Stimulated activated CD4-positive, alpha-beta T cell treated with anti-CD3 and anti-CD28 coated beads, Interleukin-2, amount 100 ng/mL, for 4 hours (primary cell): ENCODE measurements around the gene CCDC50.

Experiments
- DNase-seq: peaks from one replicate; pipeline ENCODE4 v3.0.0-alpha.2; 2020; ENCODE audit warnings: low read depth

Gene CCDC50

DNA sequence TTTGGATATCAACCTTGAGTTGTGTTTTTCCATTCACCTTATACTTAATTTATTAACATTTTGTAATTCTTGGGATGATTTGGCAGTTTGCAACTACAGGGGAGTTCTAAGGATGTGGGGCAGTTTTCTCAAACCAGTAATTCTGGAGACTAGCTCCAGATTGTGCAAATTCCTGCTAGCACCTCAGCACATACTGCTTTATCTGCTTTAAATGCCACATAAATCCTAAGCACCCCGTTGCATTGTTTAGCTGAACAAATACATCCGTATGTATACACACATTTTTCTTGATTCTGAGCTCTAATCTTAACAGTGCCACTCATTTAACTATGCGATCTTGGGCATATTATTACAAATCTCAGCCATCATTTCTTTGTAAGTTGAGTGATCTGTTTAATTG lies 18.0 kb downstream of the CCDC50 start:
- no peak for DNase-seq

GRCh38 chr3:191348098-191348497 lies 18.9 kb downstream of the CCDC50 start:
- no peak for DNase-seq

DNA sequence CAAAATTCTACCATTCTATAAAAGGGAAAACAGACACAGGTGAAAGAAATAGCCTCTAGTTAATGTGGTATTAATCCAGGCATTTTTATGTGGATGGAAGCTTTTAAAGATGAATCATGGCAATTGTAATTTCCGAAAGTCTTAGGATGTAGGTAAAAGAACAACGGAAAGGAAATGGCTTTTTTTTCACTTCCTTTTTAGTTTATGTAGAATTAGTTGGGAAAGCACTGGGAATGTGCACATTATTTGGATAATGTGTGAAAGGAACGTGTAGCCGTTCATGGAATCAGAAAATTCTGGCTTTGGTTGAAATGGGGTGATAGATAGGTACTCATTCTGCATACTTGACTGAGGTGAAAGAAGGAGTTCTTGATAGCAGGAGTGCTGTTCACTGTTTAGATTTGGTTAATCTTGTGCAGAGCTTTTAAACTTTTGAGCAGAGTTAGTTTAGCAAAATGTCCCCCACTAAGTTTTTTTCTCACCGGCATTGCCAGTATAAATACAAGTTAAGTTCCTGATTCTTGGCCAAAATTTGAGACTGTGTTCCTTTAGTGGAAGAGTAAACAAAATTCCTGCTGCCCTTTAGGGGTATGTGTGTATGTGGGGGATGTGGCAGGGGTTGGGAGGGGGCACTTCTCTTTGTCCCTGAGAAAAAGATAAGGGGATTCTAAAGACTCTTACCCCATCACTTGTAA lies 21.3 kb downstream of the CCDC50 start:
- DNase-seq: no peak

- no peak for DNase-seq
Measured at GRCh38 chr3:191352014-191352413, 22.8 kb downstream of the CCDC50 start.

DNA sequence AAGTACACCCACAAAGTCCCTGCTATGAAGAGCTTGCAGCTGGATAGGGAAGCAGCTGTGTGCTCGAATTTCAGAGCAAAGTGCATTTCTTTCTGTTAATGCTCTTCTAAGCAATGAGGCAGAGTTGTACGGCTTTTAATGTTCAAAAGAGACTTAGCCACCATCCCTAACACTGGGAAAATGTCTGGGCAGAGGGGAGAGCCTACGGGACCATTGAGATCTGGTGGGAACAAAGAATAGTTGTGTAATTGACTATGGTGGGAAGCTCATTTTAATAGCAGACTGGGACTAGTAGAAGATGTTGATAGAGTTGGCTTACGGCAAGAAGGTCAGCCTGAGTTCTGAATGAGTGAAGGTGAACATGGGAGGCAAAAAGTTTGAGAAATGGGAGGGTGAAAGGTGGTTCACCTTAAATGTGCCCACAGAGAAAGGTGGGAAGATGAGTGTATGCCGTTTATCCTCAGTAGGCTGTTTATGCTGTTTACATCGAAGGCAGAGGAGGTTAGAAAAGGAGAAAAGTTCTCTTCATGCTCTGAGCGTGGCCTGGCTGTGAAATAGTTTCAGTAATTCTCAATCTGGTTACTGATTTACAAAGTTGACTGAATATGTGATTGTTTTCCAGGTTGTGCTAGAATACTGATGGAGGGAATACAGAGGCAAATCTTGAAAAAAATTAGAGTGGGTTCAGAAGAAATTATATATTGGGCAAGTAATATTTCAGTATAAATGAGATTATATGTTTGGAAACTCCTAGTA lies 24.0 kb downstream of the CCDC50 start:
- no peak for DNase-seq

GRCh38 chr3:191355406-191355805 lies 26.2 kb downstream of the CCDC50 start:
- no peak for DNase-seq

DNA sequence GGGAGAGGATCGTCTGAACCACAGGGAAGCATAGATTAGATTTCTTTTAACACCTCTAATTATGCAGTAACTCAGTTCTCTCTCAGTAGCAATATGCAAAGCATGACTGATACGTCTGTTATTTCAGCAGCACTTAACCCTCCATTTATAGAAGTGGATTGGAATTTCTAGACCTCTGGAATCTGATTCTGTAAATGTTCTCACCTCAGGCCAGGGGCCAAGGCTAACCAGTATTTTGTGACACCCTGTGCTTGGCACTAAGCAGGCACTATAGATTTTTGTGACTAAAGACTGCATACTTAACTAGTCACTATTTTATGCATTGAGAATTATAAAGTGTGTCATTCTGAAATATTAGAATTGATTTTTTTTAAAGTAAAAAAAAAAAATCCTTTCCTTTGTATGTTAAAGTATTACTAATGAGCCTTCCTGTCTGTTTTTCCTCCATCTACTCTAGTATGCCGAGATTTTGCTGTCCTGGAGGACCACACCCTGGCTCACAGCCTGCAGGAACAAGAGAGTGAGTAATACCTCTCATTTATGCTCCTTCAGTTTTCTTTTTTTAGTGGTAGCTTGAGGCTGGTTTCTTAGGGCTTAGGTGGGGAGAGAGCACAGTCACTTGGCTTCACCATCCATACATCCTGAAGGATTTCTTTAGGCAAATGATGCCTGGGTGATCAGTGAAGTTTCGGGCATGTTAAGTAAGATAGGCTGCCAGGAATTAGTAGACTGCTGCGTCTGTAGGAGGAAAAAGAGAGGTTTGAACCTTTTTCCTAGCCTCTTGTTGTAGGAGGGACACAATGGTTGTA lies 27.6 kb downstream of the CCDC50 start:
- no peak for DNase-seq

GRCh38 chr3:191357909-191358308 lies 28.7 kb downstream of the CCDC50 start:
- no peak for DNase-seq

GRCh38 chr3:191358929-191359328 lies 29.7 kb downstream of the CCDC50 start:
- no peak for DNase-seq

GRCh38 chr3:191360620-191361019 lies 31.4 kb downstream of the CCDC50 start:
- no peak for DNase-seq

GRCh38 chr3:191361456-191361855 lies 32.3 kb downstream of the CCDC50 start:
- no peak for DNase-seq

DNA sequence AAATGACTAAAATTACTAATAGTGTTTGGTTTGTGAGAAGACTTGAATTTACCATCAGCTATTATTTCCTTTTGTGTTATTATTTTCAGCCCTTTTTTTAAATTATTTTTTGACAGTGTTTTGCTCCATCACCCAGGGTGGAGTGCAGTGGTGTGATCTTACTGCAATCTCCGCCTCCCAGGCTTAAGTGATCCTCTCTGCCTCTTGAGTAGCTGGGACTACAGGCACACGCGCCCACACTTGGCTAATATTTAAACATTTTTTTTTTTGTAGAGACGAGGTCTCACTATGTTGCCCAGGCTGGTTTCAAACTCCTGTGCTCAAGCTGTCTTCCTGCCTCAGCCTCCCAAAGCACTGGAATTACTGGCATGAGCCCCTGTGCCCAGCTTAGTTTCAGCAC lies 32.8 kb downstream of the CCDC50 start:
- DNase-seq: no peak

DNA sequence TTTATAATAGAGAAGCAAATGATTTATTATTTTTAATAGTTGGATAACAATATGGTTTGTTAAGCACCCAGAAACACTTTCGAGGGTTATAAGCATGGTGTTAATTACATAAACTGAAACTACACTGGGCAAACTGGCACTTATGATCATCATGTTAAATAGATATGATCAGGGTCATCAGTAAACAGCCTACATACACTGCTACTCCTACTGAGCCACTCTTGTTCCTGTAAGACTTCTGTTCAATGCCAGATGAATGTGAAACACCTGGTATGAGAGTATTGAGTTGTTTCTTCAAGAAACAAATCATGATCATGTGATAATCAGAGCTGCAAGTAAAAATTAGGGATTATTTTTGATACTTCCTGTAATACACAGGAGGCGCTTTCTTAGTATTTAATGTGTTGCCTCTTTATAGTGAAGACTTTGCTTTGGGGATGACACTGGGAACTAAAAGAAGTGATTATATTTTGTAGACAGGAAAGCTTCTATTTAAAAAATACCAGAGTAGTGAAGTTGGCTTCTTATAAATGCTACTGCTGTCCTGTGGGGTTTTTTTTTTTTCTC lies 33.4 kb downstream of the CCDC50 start:
- no peak for DNase-seq

GRCh38 chr3:191363221-191363620 lies 34.0 kb downstream of the CCDC50 start:
- no peak for DNase-seq

GRCh38 chr3:191366675-191367074 lies 37.5 kb downstream of the CCDC50 start:
- DNase-seq: no peak

DNA sequence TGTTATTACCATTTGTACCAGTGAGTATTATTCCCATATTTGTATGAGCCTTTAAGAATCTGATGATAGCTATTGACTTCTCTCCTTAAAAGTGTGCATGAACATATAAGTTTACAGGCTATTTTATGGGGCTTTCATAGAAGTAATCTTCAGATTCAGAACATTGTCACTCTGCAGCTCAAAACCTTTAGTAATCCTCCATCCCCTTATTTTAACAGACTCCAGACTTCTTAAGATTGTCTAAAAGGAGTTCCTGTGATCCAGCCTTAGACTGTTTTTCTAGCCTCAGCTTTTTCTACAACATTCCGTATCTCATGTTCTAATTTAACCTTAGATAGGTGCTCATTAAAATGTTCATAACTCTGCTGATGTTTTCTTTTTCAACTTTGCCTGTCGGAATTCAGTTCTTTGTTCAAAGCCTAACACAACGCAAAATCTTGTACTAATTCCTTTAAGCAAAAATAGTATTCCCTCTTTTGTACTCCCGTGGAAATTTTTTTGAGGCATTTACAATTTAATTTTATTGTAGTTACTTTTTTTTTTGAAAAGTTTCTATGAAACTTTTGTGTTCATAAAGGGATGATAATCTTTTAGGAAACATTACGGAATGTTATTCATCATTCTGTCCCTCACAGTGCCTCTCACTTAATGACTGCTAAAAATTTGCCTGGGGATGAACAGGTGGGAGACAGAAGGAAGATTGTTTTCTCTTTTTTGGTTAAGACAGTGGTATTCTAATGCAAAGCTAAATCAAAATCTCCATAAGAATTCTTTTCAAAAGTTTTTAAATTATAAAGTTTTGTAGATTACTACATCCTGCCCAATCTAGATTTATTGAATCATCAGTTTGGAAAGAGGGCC lies 39.8 kb downstream of the CCDC50 start:
- DNase-seq: no peak

DNA sequence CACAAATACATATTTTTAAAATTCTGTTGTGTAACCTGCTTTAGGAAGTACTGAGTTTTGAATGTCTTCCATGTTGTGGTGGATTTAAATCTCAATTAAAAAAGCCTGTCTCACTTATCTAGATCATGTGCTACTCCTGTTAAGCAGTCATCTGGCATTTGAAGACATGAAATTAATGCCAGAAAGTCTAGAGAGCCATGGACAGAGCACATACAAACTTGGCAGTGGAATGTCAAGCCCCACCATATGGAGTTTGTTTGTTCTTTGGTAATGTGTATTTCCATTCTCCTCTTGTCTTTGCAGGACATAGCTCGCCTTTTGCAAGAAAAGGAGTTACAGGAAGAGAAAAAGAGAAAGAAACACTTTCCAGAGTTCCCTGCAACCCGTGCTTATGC lies 40.4 kb downstream of the CCDC50 start:
- DNase-seq: no peak

DNA sequence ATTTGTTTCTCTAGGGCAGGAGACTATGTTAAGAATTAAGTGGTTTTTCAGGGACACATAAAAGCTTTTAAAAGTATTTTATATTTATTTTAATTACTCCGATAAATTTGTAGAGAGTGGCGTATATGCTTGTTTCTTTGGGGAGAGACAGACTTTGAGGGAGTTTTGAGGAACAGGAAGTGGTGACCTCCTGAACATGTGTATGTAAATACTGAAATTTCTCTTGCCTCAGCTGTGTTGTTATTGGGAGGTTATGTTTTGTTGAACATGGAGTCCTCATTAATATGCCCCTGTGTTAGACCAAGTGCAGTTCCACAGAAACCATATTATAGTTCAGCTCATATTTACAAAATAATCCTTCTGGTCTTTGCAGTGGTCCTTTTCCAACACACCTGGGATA lies 42.9 kb downstream of the CCDC50 start:
- no peak for DNase-seq

DNA sequence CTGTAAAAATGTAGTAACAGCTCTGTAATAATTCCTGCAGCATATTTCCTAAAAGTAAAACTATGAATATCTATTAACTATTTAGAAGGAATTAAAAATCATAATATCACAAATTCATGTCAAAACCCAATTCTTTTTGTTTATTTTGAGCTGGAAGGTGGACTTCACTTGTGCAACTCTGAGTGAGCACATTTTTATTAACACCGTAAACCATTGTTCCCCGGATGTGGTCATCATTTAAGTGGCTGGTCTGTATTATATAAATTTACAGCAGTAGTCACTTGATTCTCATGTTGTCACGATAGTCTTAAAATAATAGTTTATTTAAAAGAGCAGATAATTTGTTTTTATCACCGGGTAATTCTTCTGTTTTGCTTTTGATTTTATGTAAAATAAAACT lies 44.1 kb downstream of the CCDC50 start:
- no peak for DNase-seq

DNA sequence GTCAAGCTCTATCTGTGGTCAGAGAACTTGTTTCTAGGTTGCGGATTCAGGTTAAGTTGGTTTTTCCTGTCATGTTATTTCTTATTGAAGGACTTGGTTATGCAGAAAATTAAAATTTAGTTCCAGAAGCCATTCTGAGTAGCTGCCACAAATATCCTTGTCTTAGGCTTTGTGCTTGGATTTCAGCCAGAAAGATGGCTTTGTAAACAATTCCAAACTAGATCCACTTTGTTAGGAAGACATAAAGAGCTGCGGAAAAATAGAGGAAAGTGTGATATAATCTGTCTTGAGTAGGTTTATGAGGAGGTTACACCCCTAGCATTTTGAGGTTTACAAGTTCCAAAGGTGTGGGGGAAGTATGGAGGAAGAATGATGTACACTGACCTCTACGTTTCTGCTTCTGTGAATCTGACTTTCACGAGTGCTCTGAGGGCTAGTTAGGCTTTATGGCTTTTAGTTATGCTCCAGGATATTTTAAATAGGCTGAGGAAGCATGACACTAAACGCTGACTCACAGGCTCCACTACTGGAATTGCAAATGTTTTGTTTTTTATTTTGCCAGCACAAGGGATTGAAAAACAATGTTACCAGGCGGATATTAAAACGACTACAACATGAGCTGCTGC lies 47.4 kb downstream of the CCDC50 start:
- DNase-seq: no peak

GRCh38 chr3:191378142-191378812 lies 49.1 kb downstream of the CCDC50 start:
- DNase-seq: no peak
